ENCODE data around the gene RASAL2. TPM values are rescaled to one million over a fixed set of nuclear protein-coding genes. Genes with fewer than 3 reads are reported as not detected.

Gene RASAL2
- polyA plus RNA-seq, 4 donors, result 16.1 to 24.7 (median 20.2) TPM

DNA sequence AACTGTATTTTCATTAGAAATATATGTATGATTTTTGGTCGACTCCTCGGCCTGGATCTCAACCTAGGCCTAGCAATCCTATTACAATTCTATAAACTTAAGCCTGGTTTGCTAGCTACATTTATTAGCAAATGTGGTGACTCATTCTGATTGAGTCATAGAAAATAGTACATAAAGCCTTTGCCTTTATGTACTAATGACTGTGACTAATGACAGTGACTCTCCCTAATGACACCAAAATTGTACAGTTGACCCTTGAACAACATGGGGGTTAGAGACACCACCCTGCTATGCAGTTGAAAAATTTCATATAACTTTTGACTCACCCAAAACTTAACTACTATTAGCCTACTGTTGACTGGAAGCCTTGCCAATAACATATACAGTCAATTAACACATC is 324.0 kb downstream of the RASAL2 start:
- DNase-seq (ENCODE audit: low read depth in 4 of 4, low spot score in 2 of 4), result no peak

DNA sequence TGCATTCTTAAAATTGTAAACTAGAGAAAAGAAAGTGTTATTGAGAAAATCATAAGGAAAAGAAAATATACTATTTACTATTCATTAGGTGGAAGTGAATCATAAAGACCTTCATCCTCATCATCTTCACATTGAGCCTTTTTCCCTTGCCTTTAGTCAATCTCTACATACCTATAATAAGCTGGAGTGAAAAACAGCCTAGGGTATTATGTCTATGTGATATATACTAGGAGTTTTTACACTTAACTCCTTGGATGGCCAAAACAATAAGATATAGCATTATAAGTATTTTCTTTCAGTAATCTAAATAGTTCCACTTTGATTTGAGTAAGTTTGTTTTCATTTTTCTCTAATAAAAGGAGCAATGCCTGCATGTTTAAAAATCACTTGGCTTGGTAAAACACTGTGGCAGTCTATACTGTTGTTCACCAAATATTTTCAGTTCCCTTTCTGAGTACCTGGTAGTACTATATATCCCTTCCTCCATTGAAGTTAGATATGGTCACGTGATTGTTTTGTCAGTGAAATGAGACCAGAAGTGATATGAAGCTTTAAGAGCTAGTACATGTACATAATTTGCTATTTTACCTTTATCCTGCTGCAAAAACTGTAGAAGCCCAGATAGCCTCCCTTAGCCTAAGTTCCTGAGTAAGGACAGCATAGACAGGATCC is 324.5 kb downstream of the RASAL2 start:
- no peak for DNase-seq (ENCODE audit: low read depth in 4 of 4, low spot score in 2 of 4)

DNA sequence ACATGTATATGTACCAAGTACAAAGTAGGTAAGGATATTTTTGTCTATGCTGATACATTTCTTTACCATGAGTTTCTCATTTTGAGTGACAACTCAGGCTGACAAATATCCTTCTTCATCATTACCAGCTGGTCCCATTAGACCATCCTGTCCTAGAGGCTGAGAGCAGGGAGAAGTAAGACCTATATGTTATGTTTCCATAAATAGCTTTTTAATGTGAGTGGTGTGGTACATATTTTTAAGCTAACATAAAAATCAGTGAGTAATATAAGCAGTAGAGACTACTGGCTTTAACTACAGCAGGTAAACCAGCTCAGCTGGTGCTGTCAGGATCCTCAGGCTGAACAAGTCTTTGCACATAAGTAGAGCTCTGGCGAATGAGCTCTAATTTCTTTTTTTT is 340.5 kb downstream of the RASAL2 start:
- no peak for DNase-seq (ENCODE audit: low read depth in 4 of 4, low spot score in 2 of 4)

DNA sequence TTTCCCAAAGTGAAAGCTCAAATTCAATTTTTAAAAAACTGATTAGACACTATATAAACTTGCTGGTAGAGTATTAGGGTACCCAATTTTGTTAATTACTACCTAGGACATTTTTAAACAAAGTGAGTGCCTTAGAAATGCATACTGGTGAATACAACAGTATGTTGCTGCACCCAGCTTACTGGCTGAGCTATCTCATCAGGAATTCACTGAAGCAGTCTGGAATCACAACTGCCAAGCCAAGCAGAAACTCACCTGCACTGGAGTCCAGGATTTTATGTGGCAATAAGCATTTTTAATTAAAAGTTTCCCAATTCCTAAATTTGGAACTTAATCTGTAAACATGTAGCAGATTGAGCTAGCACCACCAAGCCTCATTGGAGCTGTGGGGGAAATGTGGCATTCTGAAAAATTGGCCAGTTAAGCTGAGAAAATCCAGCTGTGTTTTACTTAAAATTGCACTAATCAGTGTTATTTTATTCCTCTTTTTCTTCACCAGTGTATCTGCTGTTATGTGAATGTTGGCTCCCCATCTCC is 341.1 kb downstream of the RASAL2 start:
- DNase-seq (ENCODE audit: low read depth in 4 of 4, low spot score in 2 of 4), result no peak

DNA sequence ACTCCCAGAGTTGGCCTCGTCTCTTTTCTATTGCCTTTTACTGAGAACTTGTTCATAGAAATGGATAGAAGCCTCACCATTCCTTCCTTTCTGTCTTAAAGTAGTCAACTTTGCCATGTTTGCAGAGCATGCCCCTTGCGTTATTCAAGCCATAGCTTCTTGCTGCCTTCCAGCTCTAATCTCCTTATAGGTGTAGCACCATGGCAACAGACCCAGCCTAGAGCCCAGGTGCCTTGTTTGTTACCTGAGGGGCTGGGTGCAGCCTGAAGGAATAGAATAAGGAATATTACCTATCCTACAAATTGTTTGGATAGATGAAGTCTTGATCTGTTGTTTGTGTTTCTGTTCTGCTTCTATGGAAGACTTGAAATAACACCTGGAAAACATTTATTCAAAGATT is 343.0 kb downstream of the RASAL2 start:
- DNase-seq (ENCODE audit: low read depth in 4 of 4, low spot score in 2 of 4), result no peak

DNA sequence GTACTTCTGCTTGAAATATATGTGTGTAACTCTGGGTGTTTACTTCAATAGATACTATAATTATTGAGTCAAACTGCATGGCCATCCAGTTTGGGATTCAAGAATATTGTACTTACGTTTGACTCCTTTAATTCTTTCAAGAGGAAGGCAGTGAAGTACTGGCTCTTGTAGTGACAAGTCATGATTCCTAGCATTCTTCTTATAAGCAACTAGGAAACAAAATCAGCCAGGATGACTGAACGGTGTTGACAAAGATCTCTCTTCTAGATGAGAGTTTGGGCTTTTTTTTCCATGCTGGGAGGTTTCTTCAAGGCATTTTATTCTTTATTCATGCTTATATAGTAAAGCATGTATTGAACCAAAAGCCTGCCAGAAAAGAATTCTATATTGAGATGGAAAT is 344.5 kb downstream of the RASAL2 start:
- no peak for DNase-seq (ENCODE audit: low read depth in 4 of 4, low spot score in 2 of 4)

DNA sequence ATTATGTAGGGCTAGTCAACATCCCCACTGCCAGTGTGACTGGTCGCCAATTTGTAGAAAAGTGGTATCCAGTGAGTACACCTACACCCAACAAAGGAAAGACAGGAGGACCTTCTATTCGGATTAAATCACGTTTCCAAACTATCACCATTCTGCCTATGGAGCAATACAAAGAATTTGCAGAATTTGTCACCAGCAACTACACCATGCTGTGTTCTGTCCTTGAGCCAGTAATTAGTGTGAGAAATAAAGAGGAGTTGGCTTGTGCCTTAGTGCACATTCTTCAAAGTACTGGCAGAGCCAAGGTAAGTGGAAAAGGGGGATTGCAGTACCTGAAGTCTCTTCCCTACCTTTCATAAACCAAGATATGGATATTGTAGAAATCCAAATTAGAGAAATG is 349.0 kb downstream of the RASAL2 start:
- DNase-seq (ENCODE audit: low read depth in 4 of 4, low spot score in 2 of 4), result no peak

DNA sequence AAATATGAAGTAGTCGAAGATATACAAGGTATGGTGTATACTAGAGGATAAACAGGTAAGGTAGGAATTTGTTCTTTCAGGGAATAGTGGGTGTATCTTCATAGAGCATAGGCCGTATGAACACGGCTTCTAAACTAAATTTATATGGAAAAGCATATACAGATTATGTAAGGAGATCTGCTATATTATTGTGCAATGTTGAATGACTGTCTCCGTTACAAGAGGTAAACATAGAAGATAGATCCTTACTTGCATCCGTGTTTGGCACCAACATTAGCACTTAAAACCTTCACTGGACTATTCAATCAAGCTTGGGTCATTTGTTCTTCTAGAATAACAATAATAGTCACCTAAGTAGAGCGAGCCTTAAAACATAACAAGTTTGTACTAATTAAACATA is 357.0 kb downstream of the RASAL2 start:
- DNase-seq (ENCODE audit: low read depth in 4 of 4, low spot score in 2 of 4), result no peak

DNA sequence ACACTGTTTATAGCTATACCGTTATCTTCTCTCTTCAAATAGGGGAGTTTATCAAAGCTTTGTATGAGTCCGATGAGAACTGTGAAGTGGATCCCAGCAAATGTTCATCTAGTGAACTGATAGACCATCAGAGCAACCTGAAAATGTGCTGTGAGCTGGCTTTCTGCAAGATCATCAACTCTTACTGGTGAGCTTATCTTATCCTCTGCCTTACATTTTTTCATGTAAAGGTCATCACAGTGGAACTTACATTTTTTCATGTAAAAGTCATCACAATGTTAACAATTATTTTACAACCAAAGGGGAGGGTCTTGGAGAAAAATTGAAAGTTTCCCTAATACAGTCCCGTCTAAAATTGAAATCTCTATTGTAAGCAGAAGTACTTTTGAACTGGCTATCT is 357.6 kb downstream of the RASAL2 start:
- no peak for DNase-seq (ENCODE audit: low read depth in 4 of 4, low spot score in 2 of 4)

DNA sequence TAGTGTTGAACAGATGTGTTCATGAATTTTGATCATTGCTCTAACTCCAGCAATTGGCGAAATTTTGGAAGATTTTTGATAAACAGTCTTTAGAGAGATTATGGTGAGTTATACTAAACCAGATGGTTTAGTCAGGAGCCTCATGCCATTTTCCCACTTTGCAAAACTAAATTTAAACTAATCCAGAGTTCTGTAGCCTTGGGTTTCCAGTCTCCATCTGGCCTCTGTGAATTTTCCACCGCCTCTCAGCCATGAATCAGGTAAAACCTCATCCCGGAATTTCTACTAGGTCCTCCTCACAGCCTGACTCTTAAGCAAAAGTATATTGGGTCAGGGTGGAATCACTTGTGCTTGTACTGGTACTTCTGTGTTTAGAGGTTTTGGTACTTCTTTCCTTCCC is 358.1 kb downstream of the RASAL2 start:
- no peak for DNase-seq (ENCODE audit: low read depth in 4 of 4, low spot score in 2 of 4)

DNA sequence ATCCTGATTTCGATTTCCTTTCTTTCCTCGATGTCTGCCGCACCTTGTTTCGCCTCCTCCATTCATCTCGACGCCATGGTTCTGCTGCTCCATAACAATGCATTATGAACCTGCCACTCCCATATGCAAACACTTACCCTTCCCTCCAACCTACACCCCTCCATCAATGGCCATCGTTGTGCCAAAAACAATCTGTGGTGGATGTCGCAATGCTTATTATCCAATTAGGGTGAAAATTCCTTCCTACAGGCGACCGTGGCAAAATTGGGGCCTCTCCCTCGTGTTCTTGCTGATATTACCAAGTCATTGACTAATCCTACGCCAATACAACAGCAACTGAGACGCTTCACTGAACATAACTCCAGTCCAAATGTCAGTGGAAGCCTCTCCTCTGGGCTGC is 362.6 kb downstream of the RASAL2 start:
- no peak for DNase-seq (ENCODE audit: low read depth in 4 of 4, low spot score in 2 of 4)

DNA sequence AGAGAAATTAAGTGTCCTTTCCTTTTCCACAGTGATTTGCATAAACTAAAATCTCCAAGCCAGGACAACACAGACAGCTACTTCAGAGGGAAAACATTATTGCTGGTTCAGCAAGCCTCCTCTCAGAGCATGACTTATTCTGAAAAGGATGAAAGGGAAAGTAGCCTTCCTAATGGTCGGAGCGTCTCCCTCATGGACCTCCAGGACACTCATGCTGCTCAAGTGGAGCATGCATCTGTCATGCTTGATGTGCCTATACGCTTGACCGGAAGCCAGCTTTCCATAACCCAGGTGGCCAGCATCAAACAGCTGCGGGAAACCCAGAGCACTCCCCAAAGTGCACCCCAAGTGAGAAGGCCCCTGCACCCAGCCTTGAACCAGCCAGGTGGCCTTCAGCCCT is 363.7 kb downstream of the RASAL2 start:
- DNase-seq (ENCODE audit: low read depth in 4 of 4, low spot score in 2 of 4), result no peak

DNA sequence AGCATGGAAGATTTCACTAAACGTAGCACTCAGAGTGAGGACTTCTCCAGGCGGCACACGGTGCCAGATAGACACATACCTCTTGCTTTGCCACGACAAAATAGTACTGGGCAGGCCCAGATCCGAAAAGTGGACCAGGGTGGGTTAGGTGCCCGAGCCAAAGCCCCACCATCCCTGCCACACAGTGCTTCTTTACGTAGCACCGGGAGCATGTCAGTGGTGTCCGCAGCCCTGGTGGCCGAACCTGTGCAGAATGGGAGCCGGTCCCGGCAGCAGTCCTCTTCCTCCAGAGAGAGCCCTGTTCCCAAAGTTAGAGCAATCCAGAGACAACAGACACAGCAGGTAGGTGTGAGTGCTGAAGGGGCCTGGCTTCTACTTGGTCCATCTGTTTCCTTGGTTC is 364.3 kb downstream of the RASAL2 start:
- DNase-seq (ENCODE audit: low read depth in 4 of 4, low spot score in 2 of 4), result no peak

DNA sequence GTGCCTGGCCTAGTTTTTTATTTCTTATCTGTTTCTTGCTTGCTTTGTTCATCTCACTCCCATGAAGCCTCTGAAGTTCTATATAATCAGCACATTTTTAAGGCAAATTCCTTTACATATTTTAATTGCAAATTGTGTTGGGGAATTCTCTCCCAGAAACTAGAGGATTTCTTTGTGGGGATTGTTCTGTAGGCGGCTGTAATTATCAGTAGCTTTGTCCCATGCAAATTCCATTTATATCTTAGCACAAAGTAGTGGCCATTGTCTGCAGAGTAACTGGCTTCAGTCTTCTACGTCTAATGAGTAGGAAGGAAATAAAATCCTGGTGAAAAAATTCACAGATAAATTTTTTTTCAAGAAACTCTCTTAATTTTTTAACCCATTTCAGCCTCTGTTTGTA is 367.2 kb downstream of the RASAL2 start:
- DNase-seq (ENCODE audit: low read depth in 4 of 4, low spot score in 2 of 4), result no peak

DNA sequence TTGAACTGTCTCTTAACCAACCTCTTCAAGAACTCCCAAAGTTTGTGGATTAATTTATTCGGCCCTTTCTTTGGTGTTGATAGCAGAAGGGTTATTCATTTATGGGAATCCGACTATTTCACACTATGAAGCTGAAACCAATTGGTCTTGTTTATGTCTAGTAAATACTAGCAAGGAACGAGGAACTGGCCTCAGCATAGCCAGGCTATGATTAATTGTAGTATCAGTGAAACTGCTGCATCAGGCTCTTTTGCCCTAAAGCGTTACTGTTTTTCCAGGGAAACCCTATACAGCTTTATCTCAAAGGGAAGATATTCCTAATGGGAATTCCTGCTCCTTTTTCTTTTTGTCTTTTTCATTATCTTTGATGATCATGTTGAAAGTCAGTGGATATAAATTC is 367.8 kb downstream of the RASAL2 start:
- no peak for DNase-seq (ENCODE audit: low read depth in 4 of 4, low spot score in 2 of 4)

DNA sequence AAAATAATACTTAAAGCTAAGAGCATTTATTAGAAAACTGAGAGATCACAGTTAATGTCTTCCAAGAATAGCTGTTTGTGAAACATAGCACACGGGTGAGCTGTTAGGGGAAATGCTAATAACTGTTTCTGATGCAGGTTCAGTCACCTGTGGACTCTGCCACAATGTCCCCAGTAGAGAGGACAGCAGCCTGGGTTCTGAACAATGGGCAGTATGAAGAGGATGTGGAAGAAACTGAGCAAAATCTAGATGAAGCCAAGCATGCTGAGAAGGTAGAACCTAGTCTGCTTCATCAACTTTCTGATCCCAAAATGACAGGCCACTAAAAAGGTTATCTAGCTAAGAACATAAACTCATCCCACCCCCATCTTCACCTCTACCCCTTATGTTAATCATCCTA is 370.2 kb downstream of the RASAL2 start:
- DNase-seq (ENCODE audit: low read depth in 4 of 4, low spot score in 2 of 4), result no peak

DNA sequence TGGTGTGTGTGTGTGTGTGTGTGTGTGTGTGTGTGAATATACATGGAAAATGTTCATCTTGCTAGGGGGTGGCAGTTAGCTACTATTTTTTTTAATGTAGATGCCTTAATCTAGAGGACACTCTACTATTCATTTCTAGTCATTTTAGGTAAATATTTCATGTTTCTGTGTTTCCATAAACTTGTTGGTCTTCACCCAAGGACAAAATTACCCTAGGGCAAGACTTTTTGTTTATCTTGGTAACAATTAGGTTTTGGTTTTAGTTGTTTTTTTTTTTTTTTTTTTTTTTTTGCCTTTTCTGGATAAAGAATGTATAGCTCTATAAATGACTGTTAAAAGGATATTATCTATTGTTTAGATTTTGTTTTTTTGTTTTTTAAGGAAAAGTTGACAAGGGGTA is 370.7 kb downstream of the RASAL2 start:
- DNase-seq (ENCODE audit: low read depth in 4 of 4, low spot score in 2 of 4), result no peak

DNA sequence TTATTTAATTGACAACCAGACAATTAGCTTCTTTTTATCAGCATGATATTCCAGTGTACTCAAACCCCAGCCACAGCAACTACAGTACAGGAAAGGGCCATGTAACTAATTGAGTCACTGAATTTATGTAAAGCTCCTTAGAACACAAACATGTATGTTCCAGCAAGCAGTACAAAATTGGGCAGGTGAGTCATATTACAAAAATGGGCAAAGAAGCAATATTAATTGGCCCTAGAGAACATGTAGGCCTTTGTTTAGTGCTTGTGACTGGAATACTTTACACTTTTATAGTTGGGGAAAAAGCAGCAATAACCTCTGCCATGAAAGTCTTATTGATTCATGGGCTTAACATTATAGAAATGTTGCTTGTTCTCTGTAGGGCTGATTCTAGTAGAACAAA is 371.1 kb downstream of the RASAL2 start:
- DNase-seq (ENCODE audit: low read depth in 4 of 4, low spot score in 2 of 4), result no peak

DNA sequence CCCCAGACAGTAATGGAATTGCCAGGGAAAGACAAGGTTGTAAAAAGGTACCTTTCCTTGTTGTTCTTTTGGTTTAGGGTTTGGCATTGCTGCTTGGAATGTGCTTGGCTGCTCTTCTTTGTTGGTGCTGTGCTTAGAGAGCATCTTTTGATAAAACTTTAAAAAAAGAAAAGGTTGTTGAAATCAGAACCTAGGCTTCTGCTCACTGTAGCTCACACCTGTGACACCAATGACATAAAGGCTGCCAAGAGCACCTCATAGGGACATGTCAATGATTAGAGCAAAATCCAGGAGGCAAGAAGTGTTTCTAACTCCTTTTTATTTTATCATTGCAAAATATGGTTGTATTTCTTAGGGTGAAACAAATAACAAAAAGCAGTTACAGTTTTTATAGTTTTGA is 373.9 kb downstream of the RASAL2 start:
- no peak for DNase-seq (ENCODE audit: low read depth in 4 of 4, low spot score in 2 of 4)

DNA sequence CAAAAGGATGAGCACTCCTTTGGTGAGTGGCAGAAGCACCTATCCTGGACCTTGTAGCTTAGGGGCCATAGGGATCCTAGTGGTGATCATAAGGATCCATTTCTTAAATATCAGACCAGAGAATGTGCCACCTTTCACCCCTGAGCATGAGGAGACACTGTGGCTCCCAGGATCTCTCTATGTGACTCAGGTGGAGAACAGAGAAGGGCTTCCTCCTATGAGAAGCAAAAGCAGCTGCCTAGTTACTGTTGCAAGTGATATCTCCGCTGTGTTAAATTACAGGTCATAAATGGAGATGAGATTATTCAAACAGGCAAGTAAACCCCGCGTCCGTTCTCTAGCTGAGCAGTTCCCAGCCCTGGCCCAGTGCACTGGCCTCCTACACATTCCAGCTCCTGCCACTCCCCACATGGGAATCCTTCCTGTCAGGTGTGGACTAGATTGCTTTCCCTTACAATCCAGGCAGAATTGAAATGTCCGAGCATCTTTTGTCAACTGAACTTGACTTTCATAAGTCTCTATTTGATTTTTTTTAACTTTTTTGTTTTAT is 376.6 kb downstream of the RASAL2 start:
- peak; percentile 13 to 50 (median 30) for DNase-seq (ENCODE audit: low read depth in 4 of 4, low spot score in 2 of 4)

DNA sequence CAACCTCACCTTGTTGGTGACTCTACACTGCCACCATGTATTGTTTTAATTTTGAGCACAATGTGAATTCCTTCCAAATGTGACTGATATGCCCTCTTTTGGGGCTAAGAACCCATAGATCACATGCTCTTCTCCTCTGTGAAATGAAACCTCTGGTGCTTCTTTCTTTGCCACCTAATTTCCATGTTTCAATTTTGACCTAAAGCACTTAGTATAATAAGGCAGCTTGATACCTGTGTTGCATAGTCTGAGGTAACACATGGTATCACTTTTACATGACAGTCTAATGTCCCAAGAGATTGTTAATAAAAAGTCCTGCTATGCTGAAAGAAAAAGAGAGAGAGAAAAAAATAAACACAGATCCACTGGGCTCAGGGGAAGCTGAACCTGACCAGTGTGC is 378.6 kb downstream of the RASAL2 start:
- DNase-seq (ENCODE audit: low read depth in 4 of 4, low spot score in 2 of 4), result no peak

DNA sequence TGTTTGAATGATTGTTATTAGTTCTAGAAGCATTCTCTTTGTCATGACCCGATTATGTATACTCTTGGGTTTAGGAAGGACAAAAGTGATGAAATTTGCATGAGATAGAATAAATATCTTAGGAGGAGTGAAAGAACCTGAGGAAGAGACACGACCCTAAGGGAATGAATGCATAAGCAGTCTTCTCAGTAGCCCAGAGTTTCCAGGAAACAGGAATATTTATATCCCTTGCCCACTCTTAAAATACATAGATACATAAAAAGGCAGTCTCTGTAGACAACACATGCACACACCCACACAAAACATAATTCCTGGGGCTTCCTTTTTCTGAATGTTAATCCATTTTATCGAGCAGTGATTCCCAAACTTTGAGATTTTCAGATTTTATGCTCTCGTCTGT is 383.5 kb downstream of the RASAL2 start:
- DNase-seq (ENCODE audit: low read depth in 4 of 4, low spot score in 2 of 4), result no peak

DNA sequence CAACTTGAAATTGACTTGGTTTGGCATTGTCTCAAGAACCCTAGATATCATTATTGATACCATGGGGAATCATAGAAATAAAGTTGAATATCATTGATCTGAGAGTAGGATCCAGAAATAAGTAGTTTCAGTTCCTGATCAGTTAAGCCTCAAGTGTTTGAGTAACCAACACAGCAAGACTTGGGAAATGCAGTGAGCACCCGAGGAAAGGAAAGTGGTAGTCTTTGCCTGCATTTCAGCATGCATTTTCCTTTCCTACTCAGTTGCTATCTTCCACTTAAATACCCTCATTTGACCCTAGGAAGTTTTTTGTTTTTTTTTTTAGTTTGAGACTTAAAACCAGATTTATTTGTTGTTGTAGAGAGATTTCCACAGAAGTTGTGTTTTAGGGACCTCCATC is 383.9 kb downstream of the RASAL2 start:
- no peak for DNase-seq (ENCODE audit: low read depth in 4 of 4, low spot score in 2 of 4)

Data from left renal cortex interstitium (tissue), 4 donors.